MG63 (cell line): ENCODE data around the gene TMEM253. TPM values are rescaled to one million over a fixed set of nuclear protein-coding genes. Genes with fewer than 3 reads are reported as not detected.

Source experiments
- DNase-seq: peaks from one replicate; pipeline ENCODE4 v3.0.0-alpha.2; 2020
- H3K27me3 ChIP-seq: fragments of 250-450 bp; sonication (Bioruptor Pico); 2 replicates; pipeline ENCODE4 v1.5.1; 2020; ENCODE audit warnings: mild to moderate bottlenecking, moderate library complexity
- H3K36me3 ChIP-seq: fragments of 250-450 bp; sonication (Bioruptor Pico); 2 replicates; pipeline ENCODE4 v1.5.1; 2020; ENCODE audit warnings: mild to moderate bottlenecking, moderate library complexity
- H3K4me3 ChIP-seq: fragments of 250-450 bp; sonication (Bioruptor Pico); 2 replicates; pipeline ENCODE4 v1.5.1; 2020; ENCODE audit warnings: mild to moderate bottlenecking, moderate library complexity
- H3K9me3 ChIP-seq: fragments of 250-450 bp; sonication (Bioruptor Pico); 2 replicates; pipeline ENCODE4 v1.5.1; 2020; ENCODE audit warnings: mild to moderate bottlenecking, moderate library complexity
- total RNA-seq: library from RNA; depleted of rRNA; stranded (reverse); fragments of >200 nt; shearing (Covaris generic); gene quantifications from 2 replicates; pipeline ENCODE4 v1.2.3, GENCODE V29; 2014; ENCODE audit warnings: low replicate concordance

The TMEM253 gene
- total RNA-seq, 1 experiment from 2014 or later: not detected

- Histone ChIP-seq H3K9me3 (no peaks in the 10 kb centered on the region), H3K36me3 (no peaks in the 10 kb centered on the region), H3K4me3 (no peak overlapping the region), H3K27me3 (no peaks in the 10 kb centered on the region)
- no peak for DNase-seq
Measured at GRCh38 chr14:21095430-21096205, 5.2 kb upstream of the TMEM253 start.

- H3K4me3 ChIP-seq: no peak overlapping the region
- no peaks in the 10 kb centered on the region for H3K27me3 ChIP-seq
- no peaks in the 10 kb centered on the region for H3K36me3 ChIP-seq
- DNase-seq: no peak
- no peaks in the 10 kb centered on the region for H3K9me3 ChIP-seq
Measured at GRCh38 chr14:21096438-21096837, 4.4 kb upstream of the TMEM253 start.

DNA sequence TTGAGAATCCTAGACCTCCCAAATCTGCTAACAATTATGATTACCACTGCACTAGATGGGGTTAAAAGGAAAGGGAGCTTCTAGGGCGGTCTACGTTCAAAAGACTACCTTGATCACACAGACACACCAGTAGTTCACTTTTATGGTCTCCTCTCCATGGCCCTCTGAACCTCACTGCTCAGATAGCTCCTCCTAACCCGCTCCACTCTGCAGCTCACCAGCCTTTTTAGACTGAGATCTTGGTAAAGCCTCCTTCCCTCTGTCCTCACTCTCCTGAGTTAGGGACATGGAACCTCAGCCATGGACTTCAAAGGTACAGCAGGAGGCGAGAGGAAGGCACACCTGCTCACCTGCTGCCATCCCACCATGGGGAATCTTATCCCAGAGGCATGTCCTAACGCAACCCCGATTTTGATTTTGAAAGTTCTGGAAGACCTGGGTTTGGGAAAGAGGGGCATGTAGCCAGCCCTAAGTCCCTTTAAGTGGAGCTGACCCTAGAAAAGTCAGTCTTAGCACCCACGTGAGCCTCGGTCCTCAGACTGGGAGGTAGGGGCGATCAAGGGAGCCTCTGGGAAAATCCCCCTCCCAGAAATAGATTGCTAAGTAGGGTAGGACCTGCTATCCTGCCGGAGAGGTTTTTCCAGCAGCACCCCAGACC, 3.8 kb upstream of the TMEM253 start:
- H3K4me3 ChIP-seq: no peak overlapping the region
- no peak for DNase-seq
- no peaks in the 10 kb centered on the region for H3K36me3 ChIP-seq
- no peaks in the 10 kb centered on the region for H3K9me3 ChIP-seq
- H3K27me3 ChIP-seq: no peaks in the 10 kb centered on the region

GRCh38 chr14:21097636-21098075, 3.2 kb upstream of the TMEM253 start:
- Histone ChIP-seq H3K27me3 (no peaks in the 10 kb centered on the region), H3K4me3 (no peak overlapping the region), H3K9me3 (no peaks in the 10 kb centered on the region), H3K36me3 (no peaks in the 10 kb centered on the region)
- no peak for DNase-seq

DNA sequence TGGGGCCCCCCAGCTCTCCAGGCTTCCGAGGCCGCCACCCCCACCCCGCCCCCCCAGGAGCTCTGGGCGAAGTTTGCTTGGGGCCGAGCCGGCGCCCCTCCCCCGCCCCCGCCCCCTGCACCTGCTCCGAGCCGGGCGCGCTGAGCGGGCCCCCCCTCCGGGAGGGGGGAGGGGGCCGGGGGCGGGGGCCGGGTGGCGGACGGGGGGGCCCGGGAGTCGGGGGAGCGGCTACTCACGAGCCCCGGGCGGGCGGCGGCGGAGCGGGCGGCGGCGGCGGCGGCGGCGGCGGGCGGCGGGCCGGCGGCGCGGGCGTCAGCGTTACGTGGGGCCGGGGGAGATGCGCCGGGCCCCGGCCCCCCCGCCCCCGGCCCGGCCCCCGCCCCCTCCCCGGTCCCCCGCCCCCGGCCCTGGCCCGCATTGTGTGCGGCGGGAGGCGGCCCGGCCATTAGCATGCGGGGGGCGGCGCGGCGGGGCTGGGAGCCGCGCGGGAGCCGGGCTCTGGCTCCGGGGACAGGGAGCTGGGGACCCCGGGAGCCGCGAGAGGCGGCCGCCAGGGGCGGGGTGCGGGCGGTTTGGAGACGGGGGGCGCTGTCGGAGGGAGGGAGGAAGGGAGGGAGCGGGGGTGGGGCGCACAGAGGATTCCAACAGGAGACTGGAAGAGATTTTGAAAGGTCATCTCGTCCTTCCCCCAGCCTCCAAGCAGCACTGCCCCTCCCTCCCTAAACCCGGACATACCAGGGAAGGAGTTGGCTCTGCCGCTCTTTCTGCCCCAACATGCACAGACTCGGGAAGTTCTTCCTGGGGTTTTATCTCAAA, 2.6 kb upstream of the TMEM253 start, which contains the start of gene ZNF219:
TSS of gene ZNF219 (minus strand) at position 580 of the 816 bp plus-strand sequence. CDS start 5,064 bp downstream, outside the sequence.
- peak; percentile 65 for DNase-seq
- peak within 1 kb of the TSS; percentile 61 for H3K4me3 ChIP-seq
- no peaks in the 10 kb centered on the region for H3K9me3 ChIP-seq
- H3K27me3 ChIP-seq: no peaks in the 10 kb centered on the region
- H3K36me3 ChIP-seq: no peaks in the 10 kb centered on the region

- no peaks in the 10 kb centered on the region for H3K27me3 ChIP-seq
- DNase-seq: no peak
- H3K9me3 ChIP-seq: no peaks in the 10 kb centered on the region
- peak overlapping the region; percentile 61 for H3K4me3 ChIP-seq
- H3K36me3 ChIP-seq: no peaks in the 10 kb centered on the region
Measured at GRCh38 chr14:21098892-21099595, 1.8 kb upstream of the TMEM253 start.

- DNase-seq: no peak
- H3K36me3 ChIP-seq: no peaks in the 10 kb centered on the region
- H3K27me3 ChIP-seq: no peaks in the 10 kb centered on the region
- no peaks in the 10 kb centered on the region for H3K9me3 ChIP-seq
- peak overlapping the region; percentile 61 for H3K4me3 ChIP-seq
Measured at GRCh38 chr14:21099596-21099985, 1.3 kb upstream of the TMEM253 start.

GRCh38 chr14:21101802-21102413, 1.0 kb downstream of the TMEM253 start:
- no peaks in the 10 kb centered on the region for H3K36me3 ChIP-seq
- H3K27me3 ChIP-seq: no peaks in the 10 kb centered on the region
- no peaks in the 10 kb centered on the region for H3K9me3 ChIP-seq
- no peak overlapping the region for H3K4me3 ChIP-seq
- DNase-seq: no peak

GRCh38 chr14:21102521-21103410, 1.9 kb downstream of the TMEM253 start:
- H3K27me3 ChIP-seq: no peaks in the 10 kb centered on the region
- no peaks in the 10 kb centered on the region for H3K36me3 ChIP-seq
- DNase-seq: no peak
- peak overlapping the region; percentile 52 for H3K4me3 ChIP-seq
- no peaks in the 10 kb centered on the region for H3K9me3 ChIP-seq

GRCh38 chr14:21103411-21103709, 2.5 kb downstream of the TMEM253 start:
- Histone ChIP-seq H3K36me3 (no peaks in the 10 kb centered on the region), H3K9me3 (no peaks in the 10 kb centered on the region), H3K27me3 (no peaks in the 10 kb centered on the region), H3K4me3 (peak overlapping the region; percentile 52)
- no peak for DNase-seq

GRCh38 chr14:21103710-21104447, 3.0 kb downstream of the TMEM253 start:
- H3K9me3 ChIP-seq: no peaks in the 10 kb centered on the region
- peak overlapping the region; percentile 52 for H3K4me3 ChIP-seq
- H3K36me3 ChIP-seq: no peaks in the 10 kb centered on the region
- peak; percentile 92 for DNase-seq
- no peaks in the 10 kb centered on the region for H3K27me3 ChIP-seq

DNA sequence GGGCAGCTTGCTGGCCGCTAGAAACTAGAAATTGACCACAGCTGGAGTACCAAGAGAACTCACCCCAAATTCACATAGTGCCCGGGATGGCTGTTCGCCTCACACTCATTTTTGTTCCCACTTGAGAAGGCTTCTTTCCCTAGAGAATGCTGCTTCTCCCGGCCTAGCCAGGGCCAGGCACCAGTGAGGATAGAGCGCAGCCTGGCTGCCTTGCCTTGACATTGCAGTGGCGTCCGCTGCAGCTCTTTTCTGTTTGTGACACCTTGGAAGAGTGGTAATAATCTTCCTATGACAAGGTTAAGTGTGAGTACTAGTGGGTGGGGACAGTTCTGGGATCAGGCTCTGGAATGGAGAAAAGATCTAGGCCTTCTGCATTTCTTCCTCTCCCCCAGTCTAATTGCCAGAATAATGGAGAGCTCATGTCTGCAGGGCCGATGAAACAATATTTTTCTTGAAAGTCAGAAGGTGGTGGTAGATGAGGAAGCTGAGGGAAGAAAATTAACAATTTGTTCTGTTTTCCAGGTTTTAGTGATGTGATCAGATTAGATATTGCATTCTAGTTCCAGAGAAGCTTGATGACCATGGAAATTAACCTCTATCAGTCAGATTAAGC, 3.7 kb downstream of the TMEM253 start:
- H3K4me3 ChIP-seq: peak overlapping the region; percentile 52
- H3K36me3 ChIP-seq: no peaks in the 10 kb centered on the region
- H3K27me3 ChIP-seq: no peaks in the 10 kb centered on the region
- H3K9me3 ChIP-seq: no peaks in the 10 kb centered on the region
- peak; percentile 60 for DNase-seq

- Histone ChIP-seq H3K27me3 (no peaks in the 10 kb centered on the region), H3K9me3 (no peaks in the 10 kb centered on the region), H3K4me3 (no peak overlapping the region), H3K36me3 (no peaks in the 10 kb centered on the region)
- no peak for DNase-seq
Measured at GRCh38 chr14:21105095-21105494, 4.2 kb downstream of the TMEM253 start.

GRCh38 chr14:21106176-21106497, 5.3 kb downstream of the TMEM253 start:
- no peaks in the 10 kb centered on the region for H3K9me3 ChIP-seq
- DNase-seq: no peak
- H3K27me3 ChIP-seq: no peaks in the 10 kb centered on the region
- H3K4me3 ChIP-seq: no peak overlapping the region
- H3K36me3 ChIP-seq: no peaks in the 10 kb centered on the region
